Measurements from ENCODE around the gene KCNH4. TPM values are rescaled to one million over a fixed set of nuclear protein-coding genes. Genes with fewer than 3 reads are reported as not detected.

KCNH4 gene
- total RNA-seq, 1 experiment from 2014 or later: 1.5 TPM

GRCh38 chr17:42177684-42178083 is 3.3 kb downstream of the KCNH4 start:
- in situ Hi-C loops (cut with HindIII; ENCODE audit: low pct_unique_long_range_greater_than_20kb, low sequenced_read_pairs): no loop called here
- Histone ChIP-seq H3K4me1 (ENCODE audit: control insufficient read depth, insufficient read depth, low read length) (no peaks in the 10 kb centered on the region; the same call in 1 of the 2 replicates), H3K36me3 (ENCODE audit: control insufficient read depth, insufficient read depth, low read length) (no peaks in the 10 kb centered on the region), H3K9me3 (ENCODE audit: control insufficient read depth, insufficient read depth, low read depth, low read length) (no peaks in the 10 kb centered on the region), H3K27me3 (ENCODE audit: control insufficient read depth, insufficient read depth, low read length) (no peaks in the 10 kb centered on the region), H3K4me3 (ENCODE audit: low read depth in 2 of 2, low read length in 2 of 2) (no peak overlapping the region), H3K27ac (ENCODE audit: low read length) (no peak overlapping the region)
- BruUV-seq (replicated peaks): no TSS peak
- POLR2A ChIA-PET: no interaction called here
- intact Hi-C loops (cut with micrococcal nuclease; ENCODE audit: unreplicated experiment): no loop called here
- no peak for DNase-seq (ENCODE audit: low read depth, low spot score)
- CTCF ChIA-PET: no interaction called here
- no peak for ATAC-seq
- TF ChIP-seq TCF7L2 (IDR thresholded peaks at IDR 0.05; ENCODE audit: low read depth, low read length) (no peak), POLR2AphosphoS5 (IDR thresholded peaks at IDR 0.05; ENCODE audit: low read depth, low read length) (no peak), REST (IDR thresholded peaks at IDR 0.05; ENCODE audit: insufficient read depth in 1 of 2, low read depth in 2 of 2, low read length in 1 of 2) (no peak), SIN3A (IDR thresholded peaks at IDR 0.05; ENCODE audit: borderline replicate concordance, insufficient read depth, low read depth, low read length) (no peak)
- TF ChIP-seq, protein P1, sequence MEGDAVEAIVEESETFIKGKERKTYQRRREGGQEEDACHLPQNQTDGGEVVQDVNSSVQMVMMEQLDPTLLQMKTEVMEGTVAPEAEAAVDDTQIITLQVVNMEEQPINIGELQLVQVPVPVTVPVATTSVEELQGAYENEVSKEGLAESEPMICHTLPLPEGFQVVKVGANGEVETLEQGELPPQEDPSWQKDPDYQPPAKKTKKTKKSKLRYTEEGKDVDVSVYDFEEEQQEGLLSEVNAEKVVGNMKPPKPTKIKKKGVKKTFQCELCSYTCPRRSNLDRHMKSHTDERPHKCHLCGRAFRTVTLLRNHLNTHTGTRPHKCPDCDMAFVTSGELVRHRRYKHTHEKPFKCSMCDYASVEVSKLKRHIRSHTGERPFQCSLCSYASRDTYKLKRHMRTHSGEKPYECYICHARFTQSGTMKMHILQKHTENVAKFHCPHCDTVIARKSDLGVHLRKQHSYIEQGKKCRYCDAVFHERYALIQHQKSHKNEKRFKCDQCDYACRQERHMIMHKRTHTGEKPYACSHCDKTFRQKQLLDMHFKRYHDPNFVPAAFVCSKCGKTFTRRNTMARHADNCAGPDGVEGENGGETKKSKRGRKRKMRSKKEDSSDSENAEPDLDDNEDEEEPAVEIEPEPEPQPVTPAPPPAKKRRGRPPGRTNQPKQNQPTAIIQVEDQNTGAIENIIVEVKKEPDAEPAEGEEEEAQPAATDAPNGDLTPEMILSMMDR (IDR thresholded peaks at IDR 0.05): no peak

GRCh38 chr17:42174126-42174783 is 6.7 kb downstream of the KCNH4 start:
- POLR2A ChIA-PET: no interaction called here
- H3K9me3 ChIP-seq (ENCODE audit: control insufficient read depth, insufficient read depth, low read depth, low read length): no peaks in the 10 kb centered on the region
- DNase-seq (ENCODE audit: low read depth, low spot score): no peak
- intact Hi-C loops (cut with micrococcal nuclease; ENCODE audit: unreplicated experiment) (no loop called here), in situ Hi-C loops (cut with HindIII; ENCODE audit: low pct_unique_long_range_greater_than_20kb, low sequenced_read_pairs) (no loop called here)
- CTCF ChIA-PET: no interaction called here
- no peak overlapping the region for H3K4me3 ChIP-seq (ENCODE audit: low read depth in 2 of 2, low read length in 2 of 2)
- ATAC-seq: no peak
- H3K27ac ChIP-seq (ENCODE audit: low read length): no peak overlapping the region
- H3K4me1 ChIP-seq (ENCODE audit: control insufficient read depth, insufficient read depth, low read length): no peaks in the 10 kb centered on the region; the same call in 1 of the 2 replicates
- H3K36me3 ChIP-seq (ENCODE audit: control insufficient read depth, insufficient read depth, low read length): no peaks in the 10 kb centered on the region
- BruUV-seq (replicated peaks): no TSS peak
- H3K27me3 ChIP-seq (ENCODE audit: control insufficient read depth, insufficient read depth, low read length): no peaks in the 10 kb centered on the region
- TF ChIP-seq SIN3A (IDR thresholded peaks at IDR 0.05; ENCODE audit: borderline replicate concordance, insufficient read depth, low read depth, low read length) (no peak), POLR2AphosphoS5 (IDR thresholded peaks at IDR 0.05; ENCODE audit: low read depth, low read length) (no peak)

- no peak overlapping the region for H3K4me3 ChIP-seq (ENCODE audit: low read depth in 2 of 2, low read length in 2 of 2)
- intact Hi-C loops (cut with micrococcal nuclease; ENCODE audit: unreplicated experiment): no loop called here
- H3K4me1 ChIP-seq (ENCODE audit: control insufficient read depth, insufficient read depth, low read length): no peaks in the 10 kb centered on the region
- DNase-seq (ENCODE audit: low read depth, low spot score) (no peak), ATAC-seq (no peak)
- TF ChIP-seq SIN3A (IDR thresholded peaks at IDR 0.05; ENCODE audit: borderline replicate concordance, insufficient read depth, low read depth, low read length): no peak
- TF ChIP-seq REST (IDR thresholded peaks at IDR 0.05; ENCODE audit: insufficient read depth in 1 of 2, low read depth in 2 of 2, low read length in 1 of 2): no peak
- no peak for TF ChIP-seq POLR2AphosphoS5 (IDR thresholded peaks at IDR 0.05; ENCODE audit: low read depth, low read length)
- TF ChIP-seq, protein P1 (IDR thresholded peaks at IDR 0.05): no peak
- TF ChIP-seq TCF7L2 (IDR thresholded peaks at IDR 0.05; ENCODE audit: low read depth, low read length): no peak
- H3K27me3 ChIP-seq (ENCODE audit: control insufficient read depth, insufficient read depth, low read length): no peaks in the 10 kb centered on the region
- H3K36me3 ChIP-seq (ENCODE audit: control insufficient read depth, insufficient read depth, low read length): no peaks in the 10 kb centered on the region
- CTCF ChIA-PET: interaction anchor here (0.7 kb wide), 1 partner anchor 162 kb away, joined by 17 read pairs; no protein-coding TSS in a partner anchor
- BruUV-seq (replicated peaks): no TSS peak
- in situ Hi-C loops (cut with HindIII; ENCODE audit: low pct_unique_long_range_greater_than_20kb, low sequenced_read_pairs): no loop called here
- H3K9me3 ChIP-seq (ENCODE audit: control insufficient read depth, insufficient read depth, low read depth, low read length): no peaks in the 10 kb centered on the region
- POLR2A ChIA-PET: no interaction called here
- H3K27ac ChIP-seq (ENCODE audit: low read length): no peak overlapping the region
These were observed 9.1 kb downstream of the KCNH4 start for GRCh38 chr17:42171831-42172230.

All from Panc1 (cell line).